H9 (cell line): Measurements from ENCODE around the gene LMNTD2. TPM values are rescaled to one million over a fixed set of nuclear protein-coding genes. Genes with fewer than 3 reads are reported as not detected.

Experiments used
- DNase-seq: peaks from one replicate; pipeline ENCODE4 v3.0.0-alpha.2; 2017
- H2AFZ ChIP-seq: one replicate; pipeline ENCODE4 v1.6.1; 2013; ENCODE audit warnings: mild to moderate bottlenecking, low read length, control low read depth, moderate library complexity
- H2AK5ac ChIP-seq: 2 replicates; pipeline ENCODE4 v1.6.1; 2013; ENCODE audit warnings: low read length, control low read depth, mixed read lengths; ENCODE audit not compliant: insufficient read length
- H2BK120ac ChIP-seq: one replicate; pipeline ENCODE4 v1.6.1; 2013; ENCODE audit warnings: low read depth, mild to moderate bottlenecking, low read length, control low read depth, inconsistent platforms; ENCODE audit not compliant: poor library complexity, severe bottlenecking
- H2BK12ac ChIP-seq: 2 replicates; pipeline ENCODE4 v1.6.1; 2013; ENCODE audit warnings: low read length, control low read depth, mixed read lengths, low read depth; ENCODE audit not compliant: insufficient read length
- H2BK15ac ChIP-seq: 2 replicates; pipeline ENCODE4 v1.6.1; 2013; ENCODE audit warnings: low read depth, low read length, control low read depth
- H2BK20ac ChIP-seq: one replicate; pipeline ENCODE4 v1.6.1; 2013; ENCODE audit warnings: low read depth, mild to moderate bottlenecking, low read length, control low read depth, inconsistent platforms; ENCODE audit not compliant: poor library complexity, severe bottlenecking
- H2BK5ac ChIP-seq: 2 replicates; pipeline ENCODE4 v1.6.1; 2013; ENCODE audit warnings: low read length, control low read depth, mixed read lengths; ENCODE audit not compliant: insufficient read length
- H3K14ac ChIP-seq: 2 replicates; pipeline ENCODE4 v1.6.1; 2013; ENCODE audit warnings: low read length, control low read depth; ENCODE audit not compliant: insufficient read depth
- H3K18ac ChIP-seq: 2 replicates; pipeline ENCODE4 v1.6.1; 2013; ENCODE audit warnings: low read depth, mild to moderate bottlenecking, mixed read lengths, low read length, control low read depth; ENCODE audit not compliant: insufficient read length
- H3K23ac ChIP-seq: 2 replicates; pipeline ENCODE4 v1.6.1; 2013; ENCODE audit warnings: low read length, control low read depth, mixed read lengths, low read depth; ENCODE audit not compliant: insufficient read length
- H3K23me2 ChIP-seq: 2 replicates; pipeline ENCODE4 v1.6.1; 2013; ENCODE audit warnings: low read depth, mild to moderate bottlenecking, mixed read lengths, low read length, control low read depth; ENCODE audit not compliant: insufficient read length, poor library complexity, severe bottlenecking
- H3K27ac ChIP-seq: 2 replicates; pipeline ENCODE4 v1.5.1; 2013; ENCODE audit warnings: low read length, control low read depth, mixed read lengths, low read depth; ENCODE audit not compliant: insufficient read length
- H3K27me3 ChIP-seq: 2 replicates; pipeline ENCODE4 v1.6.1; 2013; ENCODE audit warnings: low read length, control low read depth, inconsistent platforms; ENCODE audit not compliant: insufficient read depth
- H3K4ac ChIP-seq: 2 replicates; pipeline ENCODE4 v1.6.1; 2013; ENCODE audit warnings: low read depth, mild to moderate bottlenecking, control low read depth, inconsistent platforms, low read length, moderate library complexity
- H3K4me1 ChIP-seq: 2 replicates; pipeline ENCODE4 v1.6.1; 2013; ENCODE audit warnings: low read length, control low read depth, inconsistent platforms; ENCODE audit not compliant: insufficient read depth
- H3K4me2 ChIP-seq: 2 replicates; pipeline ENCODE4 v1.6.1; 2013; ENCODE audit warnings: low read length, control low read depth, mixed read lengths; ENCODE audit not compliant: insufficient read length, insufficient read depth
- H3K56ac ChIP-seq: 2 replicates; pipeline ENCODE4 v1.6.1; 2013; ENCODE audit warnings: low read depth, mild to moderate bottlenecking, mixed read lengths, low read length, control low read depth; ENCODE audit not compliant: insufficient read length
- H3K79me1 ChIP-seq: 2 replicates; pipeline ENCODE4 v1.6.1; 2013; ENCODE audit warnings: low read depth, mild to moderate bottlenecking, moderate library complexity, low read length, control low read depth, inconsistent platforms; ENCODE audit not compliant: insufficient read depth, poor library complexity, severe bottlenecking
- H3K79me2 ChIP-seq: 2 replicates; pipeline ENCODE4 v1.6.1; 2013; ENCODE audit warnings: low read length, control low read depth, inconsistent platforms; ENCODE audit not compliant: insufficient read depth
- H3K9ac ChIP-seq: 2 replicates; pipeline ENCODE4 v1.6.1; 2013; ENCODE audit warnings: low read length, control low read depth, mixed read lengths; ENCODE audit not compliant: insufficient read length; ENCODE audit errors: extremely low read depth
- H3K9me3 ChIP-seq: one replicate; pipeline ENCODE4 v1.6.1; 2013; ENCODE audit warnings: low read depth, low read length, inconsistent platforms; ENCODE audit not compliant: control insufficient read depth
- H3T11ph ChIP-seq: one replicate; pipeline ENCODE4 v1.6.1; 2013; ENCODE audit warnings: mild to moderate bottlenecking, low read length, control low read depth, inconsistent platforms
- H4K20me1 ChIP-seq: one replicate; pipeline ENCODE4 v1.6.1; 2013; ENCODE audit not compliant: control insufficient read depth, insufficient read length, insufficient read depth
- H4K5ac ChIP-seq: 2 replicates; pipeline ENCODE4 v1.6.1; 2013; ENCODE audit warnings: low read depth, mild to moderate bottlenecking, mixed read lengths, low read length, control low read depth; ENCODE audit not compliant: insufficient read length
- H4K8ac ChIP-seq: replicated peaks from 2 replicates; pipeline ENCODE4 v1.6.1; 2013; ENCODE audit warnings: low read length, control low read depth, mixed read lengths, low read depth; ENCODE audit not compliant: insufficient read length
- H4K91ac ChIP-seq: 2 replicates; pipeline ENCODE4 v1.6.1; 2013; ENCODE audit warnings: low read depth, mild to moderate bottlenecking, moderate library complexity, mixed read lengths, low read length, control low read depth; ENCODE audit not compliant: insufficient read length
- H3K27ac Mint-ChIP-seq, 3 experiments: 2 replicates in 2 of 3; 3 replicates in 1 of 3; pipeline ENCODE4 v1.8.0; 2020 to 2021; ENCODE audit warnings: mixed read lengths in 3 of 3, mild to moderate bottlenecking in 1 of 3, moderate library complexity in 1 of 3
- H3K27me3 Mint-ChIP-seq: 2 replicates; pipeline ENCODE4 v1.8.0; 2021; ENCODE audit warnings: low read depth, mild to moderate bottlenecking, moderate library complexity, mixed read lengths
- H3K36me3 Mint-ChIP-seq, 3 experiments: 2 replicates in 2 of 3; 3 replicates in 1 of 3; pipeline ENCODE4 v1.8.0; 2020 to 2021; ENCODE audit warnings: low read depth in 3 of 3, mixed read lengths in 3 of 3; ENCODE audit not compliant: insufficient read depth in 1 of 3
- H3K4me1 Mint-ChIP-seq, 2 experiments: 2 replicates each; pipeline ENCODE4 v1.8.0; 2020; ENCODE audit warnings: mixed read lengths in 2 of 2
- H3K4me3 Mint-ChIP-seq, 2 experiments: 2 replicates in 1 of 2; 3 replicates in 1 of 2; pipeline ENCODE4 v1.8.0; 2020 to 2021; ENCODE audit warnings: mild to moderate bottlenecking in 2 of 2, mixed read lengths in 2 of 2, moderate library complexity in 1 of 2
- H3K9me3 Mint-ChIP-seq, 2 experiments: 2 replicates in 1 of 2; 3 replicates in 1 of 2; pipeline ENCODE4 v1.8.0; 2020; ENCODE audit warnings: mild to moderate bottlenecking in 2 of 2, mixed read lengths in 2 of 2, moderate library complexity in 1 of 2
- CTCF ChIP-seq: fragments of 200-600 bp; sonication (generic); conservative IDR thresholded peaks from 3 replicates; pipeline ENCODE4 v1.8.0; 2021; ENCODE audit warnings: antibody characterized with exemption, mild to moderate bottlenecking
- WGBS: extraction: QIAGEN DNeasy Blood & Tissue Kit; methylation state at CpG from one replicate; pipeline ENCODE4 v1.1.7; 2013; ENCODE audit warnings: missing lambda C conversion rate, low lambda C conversion rate, mixed read lengths; ENCODE audit not compliant: insufficient read length; ENCODE audit errors: extremely low coverage; 5-methylcytosine and 5-hydroxymethylcytosine counted together
- total RNA-seq: library from RNA; stranded (reverse); gene quantifications from 2 replicates; pipeline ENCODE4 v1.2.1, GENCODE V29; 2021

Gene LMNTD2
- total RNA-seq, 1 experiment from 2014 or later: 4.7 TPM

GRCh38 chr11:528815-529727 is 31.5 kb downstream of the LMNTD2 start:
- no peak overlapping the region for H3K4me2 ChIP-seq
- H2BK12ac ChIP-seq: no peak overlapping the region
- peaks cover 2% of the 10 kb centered on the region for H3K27me3 Mint-ChIP-seq
- no peak for TF ChIP-seq CTCF
- no CpG with 5 or more reads among the region's 29 CpGs for WGBS
- peaks cover 5 to 18% (median 10%) of the 10 kb centered on the region in 3 experiments; a peak in 6 of 7 replicates for H3K36me3 Mint-ChIP-seq
- no peaks in the 10 kb centered on the region for H3K4me1 ChIP-seq
- H4K20me1 ChIP-seq: no peaks in the 10 kb centered on the region
- H3K27me3 ChIP-seq: no peaks in the 10 kb centered on the region
- no peak overlapping the region; the same call in 1 of the 2 replicates for H3K14ac ChIP-seq
- H3K79me2 ChIP-seq: no peaks in the 10 kb centered on the region
- no peak overlapping the region for H2AFZ ChIP-seq
- H3K4ac ChIP-seq: no peak overlapping the region
- no peak overlapping the region for H4K8ac ChIP-seq
- no peak overlapping the region for H3K56ac ChIP-seq
- peak overlapping the region in 2 of 3 experiments; percentile 48 to 72; a peak in 2 of 7 replicates for H3K27ac Mint-ChIP-seq
- H3K9me3 Mint-ChIP-seq: peaks cover 2% of the 10 kb centered on the region in 2 experiments; a peak in 3 of 5 replicates
- no peak overlapping the region for H3K27ac ChIP-seq
- no peaks in the 10 kb centered on the region for H3K9me3 ChIP-seq
- no peak overlapping the region for H3T11ph ChIP-seq
- no peak for DNase-seq
- H2BK20ac ChIP-seq: no peak overlapping the region
- H3K9ac ChIP-seq: no peak overlapping the region
- no peak overlapping the region for H4K91ac ChIP-seq
- H3K79me1 ChIP-seq: no peaks in the 10 kb centered on the region
- no peak overlapping the region for H3K23ac ChIP-seq
- H2BK15ac ChIP-seq: no peak overlapping the region
- no peaks in the 10 kb centered on the region for H3K4me1 Mint-ChIP-seq
- no peak overlapping the region for H3K18ac ChIP-seq
- H4K5ac ChIP-seq: no peak overlapping the region
- no peak overlapping the region for H2BK5ac ChIP-seq
- H3K4me3 Mint-ChIP-seq: no peak overlapping the region
- no peak overlapping the region for H2BK120ac ChIP-seq
- H2AK5ac ChIP-seq: no peak overlapping the region
- H3K23me2 ChIP-seq: no peaks in the 10 kb centered on the region
